T-helper 17 cell (primary cell): ENCODE results near the gene XPNPEP1. TPM values are rescaled to one million over a fixed set of nuclear protein-coding genes. Genes with fewer than 3 reads are reported as not detected.
A peak's percentile ranks its signal among the peaks of the same experiment; 100 is the strongest.

Experiments
- ATAC-seq: fragments of 150-1000 bp; cut with Tn5 transposase; 2 replicates; pipeline ENCODE4 v1.10.0; 2021; ENCODE audit warnings: mild to moderate bottlenecking, moderate library complexity
- DNase-seq, 3 donors: peaks; one replicate each; pipeline versions ENCODE4 v3.0.0 to v3.0.0-alpha.2; 2020 to 2021
- H3K9me3 ChIP-seq: one replicate; pipeline ENCODE4 v1.7.0; 2013; ENCODE audit warnings: low read length, mild to moderate bottlenecking; ENCODE audit not compliant: control insufficient read depth, poor library complexity, severe bottlenecking
- H3K27ac Mint-ChIP-seq: one replicate; pipeline ENCODE4 v1.8.0; 2022; ENCODE audit warnings: mild to moderate bottlenecking, moderate library complexity, mixed read lengths
- H3K27me3 Mint-ChIP-seq: one replicate; pipeline ENCODE4 v1.8.0; 2022; ENCODE audit warnings: mixed read lengths
- H3K36me3 Mint-ChIP-seq: one replicate; pipeline ENCODE4 v1.8.0; 2022; ENCODE audit warnings: low read depth, mixed read lengths
- H3K4me1 Mint-ChIP-seq: one replicate; pipeline ENCODE4 v1.8.0; 2022; ENCODE audit warnings: mild to moderate bottlenecking, mixed read lengths
- H3K4me3 Mint-ChIP-seq: one replicate; pipeline ENCODE4 v1.8.0; 2022; ENCODE audit warnings: mild to moderate bottlenecking, moderate library complexity, mixed read lengths
- total RNA-seq, 4 donors: library from RNA in 2 of 4; stranded (reverse) in 2 of 4; gene quantifications; one replicate each; pipeline ENCODE4 v1.2.3 and lab custom pipeline; 2022 to 2026

The XPNPEP1 gene
- total RNA-seq, 2 donors from 2014 or later = 76.4 to 81.6 TPM

GRCh38 chr10:109959259-109960145 lies 36.2 kb upstream of the XPNPEP1 start:
- DNase-seq (no peak), ATAC-seq (no peak)
- peaks cover 3% of the 10 kb centered on the region for H3K4me1 Mint-ChIP-seq
- H3K4me3 Mint-ChIP-seq = no peak overlapping the region
- H3K27ac Mint-ChIP-seq = no peak overlapping the region
- no peaks in the 10 kb centered on the region for H3K9me3 ChIP-seq
- H3K36me3 Mint-ChIP-seq = no peaks in the 10 kb centered on the region
- H3K27me3 Mint-ChIP-seq = peaks cover 5% of the 10 kb centered on the region

GRCh38 chr10:109958059-109958458 lies 34.7 kb upstream of the XPNPEP1 start:
- H3K36me3 Mint-ChIP-seq = no peaks in the 10 kb centered on the region
- no peaks in the 10 kb centered on the region for H3K9me3 ChIP-seq
- H3K27me3 Mint-ChIP-seq = no peaks in the 10 kb centered on the region
- H3K27ac Mint-ChIP-seq = no peak overlapping the region
- DNase-seq (no peak), ATAC-seq (no peak)
- H3K4me1 Mint-ChIP-seq = peaks cover 4% of the 10 kb centered on the region
- H3K4me3 Mint-ChIP-seq = no peak overlapping the region

GRCh38 chr10:109957092-109957797 lies 33.9 kb upstream of the XPNPEP1 start:
- peak overlapping the region; percentile 6 for H3K27ac Mint-ChIP-seq
- ATAC-seq = no peak
- no peaks in the 10 kb centered on the region for H3K27me3 Mint-ChIP-seq

GRCh38 chr10:109956454-109957091 lies 33.3 kb upstream of the XPNPEP1 start:
- DNase-seq = no peak
- H3K4me1 Mint-ChIP-seq = peaks cover 4% of the 10 kb centered on the region
- no peaks in the 10 kb centered on the region for H3K9me3 ChIP-seq
- H3K27me3 Mint-ChIP-seq = no peaks in the 10 kb centered on the region
- H3K27ac Mint-ChIP-seq = no peak overlapping the region
- no peak overlapping the region for H3K4me3 Mint-ChIP-seq
- peak; percentile 53 for ATAC-seq
- H3K36me3 Mint-ChIP-seq = no peaks in the 10 kb centered on the region

More at GRCh38 chr10:109957092-109957797, 33.9 kb upstream of the XPNPEP1 start:
- no peaks in the 10 kb centered on the region for H3K9me3 ChIP-seq
- DNase-seq = no peak
- no peaks in the 10 kb centered on the region for H3K36me3 Mint-ChIP-seq
- peaks cover 4% of the 10 kb centered on the region for H3K4me1 Mint-ChIP-seq
- H3K4me3 Mint-ChIP-seq = no peak overlapping the region

- no peaks in the 10 kb centered on the region for H3K36me3 Mint-ChIP-seq
- ATAC-seq (no peak), DNase-seq (no peak)
- H3K9me3 ChIP-seq = no peaks in the 10 kb centered on the region
- no peaks in the 10 kb centered on the region for H3K27me3 Mint-ChIP-seq
- H3K27ac Mint-ChIP-seq = no peak overlapping the region
- no peak overlapping the region for H3K4me3 Mint-ChIP-seq
- H3K4me1 Mint-ChIP-seq = peaks cover 11% of the 10 kb centered on the region
Observed at GRCh38 chr10:109953766-109954165, 30.5 kb upstream of the XPNPEP1 start.

GRCh38 chr10:109952526-109952925 lies 29.2 kb upstream of the XPNPEP1 start:
- H3K27ac Mint-ChIP-seq = no peak overlapping the region
- no peaks in the 10 kb centered on the region for H3K36me3 Mint-ChIP-seq
- H3K4me3 Mint-ChIP-seq = no peak overlapping the region
- DNase-seq = no peak
- H3K4me1 Mint-ChIP-seq = peaks cover 11% of the 10 kb centered on the region
- H3K27me3 Mint-ChIP-seq = no peaks in the 10 kb centered on the region
- no peak for ATAC-seq
- no peaks in the 10 kb centered on the region for H3K9me3 ChIP-seq

GRCh38 chr10:109947111-109947920 lies 24.0 kb upstream of the XPNPEP1 start:
- Mint-ChIP-seq H3K4me3 (no peak overlapping the region), H3K27me3 (peaks cover 8% of the 10 kb centered on the region), H3K4me1 (peaks cover 14% of the 10 kb centered on the region), H3K36me3 (no peaks in the 10 kb centered on the region), H3K27ac (no peak overlapping the region)
- ATAC-seq (no peak), DNase-seq (no peak)
- no peaks in the 10 kb centered on the region for H3K9me3 ChIP-seq

GRCh38 chr10:109946680-109947079 lies 23.4 kb upstream of the XPNPEP1 start:
- DNase-seq (no peak), ATAC-seq (no peak)
- Mint-ChIP-seq H3K36me3 (no peaks in the 10 kb centered on the region), H3K27ac (no peak overlapping the region), H3K4me1 (peaks cover 15% of the 10 kb centered on the region), H3K27me3 (peaks cover 8% of the 10 kb centered on the region), H3K4me3 (no peak overlapping the region)
- no peaks in the 10 kb centered on the region for H3K9me3 ChIP-seq

GRCh38 chr10:109945473-109946177 lies 22.3 kb upstream of the XPNPEP1 start:
- Mint-ChIP-seq H3K4me1 (peaks cover 15% of the 10 kb centered on the region), H3K27ac (no peak overlapping the region), H3K27me3 (peaks cover 8% of the 10 kb centered on the region), H3K36me3 (no peaks in the 10 kb centered on the region), H3K4me3 (no peak overlapping the region)
- DNase-seq (no peak), ATAC-seq (no peak)
- H3K9me3 ChIP-seq = no peaks in the 10 kb centered on the region

- Mint-ChIP-seq H3K4me1 (peaks cover 14% of the 10 kb centered on the region), H3K27ac (no peak overlapping the region), H3K27me3 (peaks cover 8% of the 10 kb centered on the region), H3K36me3 (no peaks in the 10 kb centered on the region), H3K4me3 (no peak overlapping the region)
- H3K9me3 ChIP-seq = no peaks in the 10 kb centered on the region
- ATAC-seq (no peak), DNase-seq (no peak)
Observed at GRCh38 chr10:109944613-109945012, 21.3 kb upstream of the XPNPEP1 start.

- Mint-ChIP-seq H3K36me3 (no peaks in the 10 kb centered on the region), H3K4me1 (peaks cover 35% of the 10 kb centered on the region), H3K4me3 (no peak overlapping the region), H3K27me3 (peaks cover 8% of the 10 kb centered on the region), H3K27ac (no peak overlapping the region)
- ATAC-seq (no peak), DNase-seq (no peak)
- no peaks in the 10 kb centered on the region for H3K9me3 ChIP-seq
Observed at GRCh38 chr10:109941236-109941862, 18.0 kb upstream of the XPNPEP1 start.

GRCh38 chr10:109940553-109940952 lies 17.2 kb upstream of the XPNPEP1 start:
- Mint-ChIP-seq H3K27ac (no peak overlapping the region), H3K4me3 (no peak overlapping the region), H3K4me1 (peaks cover 38% of the 10 kb centered on the region), H3K36me3 (no peaks in the 10 kb centered on the region), H3K27me3 (peaks cover 8% of the 10 kb centered on the region)
- ATAC-seq = no peak
- no peaks in the 10 kb centered on the region for H3K9me3 ChIP-seq
- no peak for DNase-seq
